Measurements from ENCODE around the gene INKA2. TPM values are rescaled to one million over a fixed set of nuclear protein-coding genes. Genes with fewer than 3 reads are reported as not detected.

INKA2 gene
- total and polyA plus RNA-seq, 2 of the 4 experiments (the other 2 are of a cell fraction): 2.2 to 2.6 TPM

DNA sequence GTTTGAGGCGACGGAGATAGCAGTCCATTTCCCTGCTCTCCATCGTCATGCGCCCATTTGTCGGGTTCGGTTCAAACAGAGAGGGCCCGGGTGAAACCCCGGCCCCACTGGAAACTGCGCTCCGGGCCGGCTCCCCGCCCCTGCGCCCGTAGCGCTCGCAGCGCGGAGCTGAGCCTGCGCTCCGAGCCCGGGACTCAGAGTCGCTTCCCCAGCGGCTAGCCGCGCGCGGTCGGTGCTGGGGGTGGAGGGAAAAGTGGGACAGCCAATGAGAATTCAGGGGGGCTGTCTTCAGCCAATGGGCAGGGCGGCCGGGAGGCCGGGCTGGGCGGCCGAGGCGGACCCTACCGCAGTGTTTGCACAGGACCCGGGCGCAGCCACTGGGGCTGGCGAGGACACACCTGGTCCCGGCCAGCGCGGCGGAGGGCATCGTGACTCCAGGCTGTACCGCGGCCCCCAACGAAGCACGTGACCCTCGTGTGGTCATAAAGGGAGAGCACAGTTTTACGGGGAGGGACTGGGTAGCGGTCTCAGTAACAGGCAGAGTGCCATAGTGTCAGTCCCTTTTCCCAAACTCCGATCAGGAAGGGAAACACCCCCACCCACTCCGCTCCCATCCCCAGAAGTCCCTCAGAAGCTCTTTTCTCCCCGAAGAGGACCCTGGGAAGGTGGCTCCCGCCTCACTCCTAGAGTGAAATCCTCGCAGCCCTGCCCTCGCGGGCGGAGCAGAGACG is at the start of gene INKA2 (continued):
- TF ChIP-seq BHLHE40 (IDR thresholded peaks at IDR 0.05; ENCODE audit: low read depth, low read length) (peak; percentile 46), RFX5 (IDR thresholded peaks at IDR 0.05; ENCODE audit: low read depth, low read length) (no peak), USF2 (IDR thresholded peaks at IDR 0.05; ENCODE audit: low read depth, low read length) (peak; percentile 74)

DNA sequence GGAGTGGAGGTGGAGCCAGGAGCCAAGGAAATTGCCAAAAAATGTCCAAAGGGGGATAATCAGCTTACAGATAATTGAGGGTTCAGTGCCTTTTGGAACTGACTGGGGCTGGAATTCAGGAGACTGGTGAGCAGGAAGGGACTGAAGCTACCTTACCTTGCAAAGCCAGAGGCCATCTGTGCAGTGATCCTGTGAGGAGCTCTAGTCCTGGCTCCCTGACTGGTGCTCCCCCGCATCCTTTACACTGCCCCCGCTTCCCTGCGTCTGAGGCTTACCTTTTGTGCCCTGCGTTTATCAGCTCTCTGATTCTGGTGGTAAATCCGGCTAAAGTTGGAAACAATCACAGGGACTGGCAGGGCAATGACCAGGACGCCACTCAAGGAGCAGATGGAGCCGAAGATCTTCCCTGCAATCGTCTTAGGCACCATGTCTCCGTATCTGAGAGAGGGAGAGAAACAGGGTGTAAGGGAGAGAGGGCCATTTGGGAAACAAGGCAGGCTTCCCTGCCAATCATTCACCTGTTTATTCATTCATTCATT is 47.5 kb upstream of the INKA2 start:
- peaks cover 46% of the 10 kb centered on the region for H3K27me3 ChIP-seq (ENCODE audit: control insufficient read depth, insufficient read depth, low read length)
- H4K91ac ChIP-seq (ENCODE audit: insufficient read depth, low read depth, low read length): no peak overlapping the region
- H2BK15ac ChIP-seq (ENCODE audit: low read depth, low read length): no peak overlapping the region
- intact Hi-C loops (cut with micrococcal nuclease): no loop called here
- no peak overlapping the region for H2AFZ ChIP-seq (replicated peaks; ENCODE audit: low read length, poor library complexity)
- TF ChIP-seq MAZ (IDR thresholded peaks at IDR 0.05; ENCODE audit: borderline replicate concordance, low read depth, low read length): no peak
- TF ChIP-seq CTCF (conservative IDR thresholded peaks at IDR 0.05; ENCODE audit: low read depth, low read length): no peak
- no peak for TF ChIP-seq POLR2A (IDR thresholded peaks at IDR 0.05; ENCODE audit: low read depth, low read length)
- TF ChIP-seq RFX5 (IDR thresholded peaks at IDR 0.05; ENCODE audit: low read depth, low read length): no peak
- no peak for TF ChIP-seq ELK1 (IDR thresholded peaks at IDR 0.05; ENCODE audit: borderline replicate concordance, low read depth, low read length)
- no peak for TF ChIP-seq NFE2L2 (IDR thresholded peaks at IDR 0.05; ENCODE audit: low read depth, low read length)
- TF ChIP-seq RCOR1 (IDR thresholded peaks at IDR 0.05; ENCODE audit: insufficient replicate concordance, low read length): no peak
- TF ChIP-seq RAD21 (IDR thresholded peaks at IDR 0.05; ENCODE audit: low read length): no peak
- H3K9me1 ChIP-seq (ENCODE audit: insufficient read depth, low read length): no peaks in the 10 kb centered on the region
- H4K20me1 ChIP-seq (ENCODE audit: insufficient read depth, low read length): no peaks in the 10 kb centered on the region
- BruUV-seq (replicated peaks): no TSS peak
- in situ Hi-C loops (cut with MboI; ENCODE audit: low sequenced_read_pairs): no loop called here
- H3K9me3 ChIP-seq (ENCODE audit: control insufficient read depth, insufficient read depth, low read length): no peaks in the 10 kb centered on the region
- H4K8ac ChIP-seq (ENCODE audit: low read depth in 2 of 2, low read length in 2 of 2): no peak overlapping the region
- no peak overlapping the region for H2BK20ac ChIP-seq (ENCODE audit: low read depth, low read length)
- ATAC-seq (ENCODE audit: low read depth) (no peak), DNase-seq (no peak)
- dilution Hi-C loops (cut with HindIII; ENCODE audit: low sequenced_read_pairs, unreplicated experiment): no loop called here
- CTCF ChIA-PET: no interaction called here
- H3K36me3 ChIP-seq (ENCODE audit: control insufficient read depth, insufficient read depth, low read length): no peaks in the 10 kb centered on the region
- H3K18ac ChIP-seq (ENCODE audit: low read depth, low read length): no peak overlapping the region
- H2BK5ac ChIP-seq (ENCODE audit: low read depth, low read length, poor library complexity, severe bottlenecking): no peak overlapping the region
- H3K4me2 ChIP-seq (ENCODE audit: low read depth, low read length): no peak overlapping the region
- no peak overlapping the region for H3K4ac ChIP-seq (ENCODE audit: low read depth, low read length)
- no peak overlapping the region for H3K9ac ChIP-seq (ENCODE audit: low read depth, low read length)
- H3K14ac ChIP-seq (replicated peaks; ENCODE audit: low read depth, low read length): no peak overlapping the region
- WGBS, 2 experiments (ENCODE audit: extremely low coverage in 2 of 2, insufficient read length in 1 of 2): 58% methylated on average over 7 of the region's 9 CpGs; no CpG with 5 or more reads in 1 of the 2 experiments
- no peak overlapping the region for H4K5ac ChIP-seq (ENCODE audit: low read depth, low read length)
- no peak overlapping the region for H3K4me3 ChIP-seq (ENCODE audit: insufficient read depth, low read depth, low read length)
- no peak overlapping the region for H3K56ac ChIP-seq (ENCODE audit: extremely low read depth, insufficient read depth, low read length)
- H2AK9ac ChIP-seq (replicated peaks; ENCODE audit: low read depth, low read length, poor library complexity): no peak overlapping the region
- POLR2A ChIA-PET (ENCODE audit: unreplicated experiment): no interaction called here
- H3K23ac ChIP-seq (ENCODE audit: low read depth, low read length): no peak overlapping the region
- peaks cover 2% of the 10 kb centered on the region; the same call in 1 of the 2 replicates for H3K4me1 ChIP-seq (ENCODE audit: control insufficient read depth, insufficient read depth, low read length)
- no peak overlapping the region for H2BK120ac ChIP-seq (ENCODE audit: low read depth, low read length)
- no peak overlapping the region for H2AK5ac ChIP-seq (ENCODE audit: low read depth, low read length)
- no peaks in the 10 kb centered on the region for H3K79me1 ChIP-seq (ENCODE audit: low read depth in 1 of 2, low read length in 2 of 2)
- H3K27ac ChIP-seq (ENCODE audit: insufficient read depth, low read length): no peak overlapping the region
